GM23248 (cell line): ENCODE measurements around the gene PIBF1. TPM values are rescaled to one million over a fixed set of nuclear protein-coding genes. Genes with fewer than 3 reads are reported as not detected.
"Not testable (repeated sequence)": the region's sequence is repeated elsewhere in the genome, so short reads cannot be mapped to it uniquely, and the experiment has no call there.

Source experiments
- DNase-seq: peaks from one replicate; pipeline ENCODE4 v3.0.0-alpha.2; 2015
- H2AFZ ChIP-seq: fragments of 200-600 bp; sonication (generic); 2 replicates; pipeline ENCODE4 v1.6.1; 2016; ENCODE audit warnings: antibody characterized with exemption
- H3F3A ChIP-seq: fragments of 200-600 bp; sonication (generic); 2 replicates; pipeline ENCODE4 v1.6.1; 2016; ENCODE audit warnings: mild to moderate bottlenecking, antibody characterized with exemption, mixed run types; ENCODE audit not compliant: insufficient read depth
- H3K27ac ChIP-seq: fragments of 200-600 bp; sonication (generic); 2 replicates; pipeline ENCODE4 v1.5.1; 2016; ENCODE audit warnings: mild to moderate bottlenecking
- H3K27me3 ChIP-seq: fragments of 200-600 bp; sonication (generic); replicated peaks from 2 replicates; pipeline ENCODE4 v1.6.1; 2016; ENCODE audit warnings: mild to moderate bottlenecking; ENCODE audit not compliant: insufficient read depth
- H3K36me3 ChIP-seq: fragments of 200-600 bp; sonication (generic); 2 replicates; pipeline ENCODE4 v1.6.1; 2016; ENCODE audit warnings: low read depth, mild to moderate bottlenecking
- H3K4me1 ChIP-seq: fragments of 200-600 bp; sonication (generic); 2 replicates; pipeline ENCODE4 v1.6.1; 2016; ENCODE audit warnings: mild to moderate bottlenecking; ENCODE audit not compliant: insufficient read depth
- H3K4me2 ChIP-seq: fragments of 200-600 bp; sonication (generic); one replicate; pipeline ENCODE4 v1.6.1; 2016; ENCODE audit warnings: mild to moderate bottlenecking; ENCODE audit not compliant: unreplicated experiment
- H3K4me3 ChIP-seq: fragments of 200-600 bp; sonication (generic); 2 replicates; pipeline ENCODE4 v1.5.1; 2016; ENCODE audit warnings: mild to moderate bottlenecking
- H3K79me2 ChIP-seq: fragments of 200-600 bp; sonication (generic); 2 replicates; pipeline ENCODE4 v1.6.1; 2016; ENCODE audit warnings: mild to moderate bottlenecking; ENCODE audit not compliant: insufficient read depth
- H3K9ac ChIP-seq: fragments of 200-600 bp; sonication (generic); 2 replicates; pipeline ENCODE4 v1.6.1; 2016; ENCODE audit warnings: mild to moderate bottlenecking
- H3K9me2 ChIP-seq: fragments of 200-600 bp; sonication (generic); 2 replicates; pipeline ENCODE4 v1.6.1; 2016; ENCODE audit warnings: mixed run types, mild to moderate bottlenecking, moderate library complexity; ENCODE audit not compliant: insufficient read depth
- H3K9me3 ChIP-seq: fragments of 200-600 bp; sonication (generic); one replicate; pipeline ENCODE4 v1.6.1; 2017; ENCODE audit warnings: low read depth
- H4K20me1 ChIP-seq: fragments of 200-600 bp; sonication (generic); 2 replicates; pipeline ENCODE4 v1.6.0; 2016; ENCODE audit not compliant: insufficient read depth
- EZH2 ChIP-seq: fragments of 200-600 bp; sonication (generic); IDR thresholded peaks from 2 replicates; pipeline ENCODE4 v1.6.1; 2018; ENCODE audit warnings: antibody characterized with exemption, mild to moderate bottlenecking; ENCODE audit not compliant: insufficient read depth, poor library complexity, severe bottlenecking
- EZH2phosphoT487 ChIP-seq: fragments of 200-600 bp; sonication (generic); IDR thresholded peaks from 2 replicates; pipeline ENCODE4 v1.6.1; 2018; ENCODE audit warnings: antibody characterized with exemption, moderate library complexity, mild to moderate bottlenecking, low read depth; ENCODE audit not compliant: insufficient read depth
- WGBS, 2 experiments: methylation state at CpG; one replicate each; pipeline ENCODE4 v1.1.6; 2015 to 2017; ENCODE audit warnings: low lambda C conversion rate in 2 of 2, low coverage in 1 of 2; ENCODE audit errors: missing lambda C conversion rate in 2 of 2; 5-methylcytosine and 5-hydroxymethylcytosine counted together
- in situ Hi-C: fragments of 300-500 bp; cut with MboI; formaldehyde crosslinking; loops from 2 replicates; pipeline ENCODE4 v1.15.0; 2020
- polyA plus RNA-seq: library from polyadenylated mRNA; unstranded; fragments of >200 nt; fragmentation: Nextera tagmentation; extraction: Ambion mirVana; gene quantifications from 2 replicates; pipeline ENCODE4 v1.2.1, GENCODE V29; 2016
- total RNA-seq: library from RNA; depleted of rRNA; stranded (reverse); fragments of >200 nt; shearing (Covaris generic); gene quantifications from 2 replicates; pipeline ENCODE4 v1.2.3, GENCODE V29; 2014

The PIBF1 gene
- total and polyA plus RNA-seq, 2 experiments from 2014 or later: 15.2 to 17.0 TPM

- H3K36me3 ChIP-seq: peaks cover 27% of the 10 kb centered on the region; the same call in 1 of the 2 replicates
- no peaks in the 10 kb centered on the region for H3K79me2 ChIP-seq
- no peaks in the 10 kb centered on the region for H3F3A ChIP-seq
- no peaks in the 10 kb centered on the region for H3K9me3 ChIP-seq
- no peak overlapping the region for H3K4me2 ChIP-seq
- in situ Hi-C loops: no loop called here
- H3K4me1 ChIP-seq: peaks cover 10% of the 10 kb centered on the region; the same call in 1 of the 2 replicates
- 37 to 43% methylated on average over 2 of the region's 2 CpGs for WGBS, 2 experiments
- no peak overlapping the region for H2AFZ ChIP-seq
- peak overlapping the region; percentile 15; the same call in 1 of the 2 replicates for H3K27ac ChIP-seq
- peak; percentile 42 for DNase-seq
- H3K9me2 ChIP-seq: no peaks in the 10 kb centered on the region
- no peak overlapping the region for H3K4me3 ChIP-seq
- TF ChIP-seq EZH2 (no peak), EZH2phosphoT487 (no peak)
- H3K9ac ChIP-seq: no peak overlapping the region
- H4K20me1 ChIP-seq: no peaks in the 10 kb centered on the region
- H3K27me3 ChIP-seq: no peaks in the 10 kb centered on the region
These were observed 138.2 kb downstream of the PIBF1 start for GRCh38 chr13:72920097-72920496.

GRCh38 chr13:72931311-72931710 lies 149.4 kb downstream of the PIBF1 start:
- Histone ChIP-seq H3K27me3 (no peaks in the 10 kb centered on the region), H3K9ac (no peak overlapping the region), H3K9me2 (no peaks in the 10 kb centered on the region), H3F3A (no peaks in the 10 kb centered on the region), H2AFZ (peak overlapping the region; percentile 41), H3K36me3 (0 out of 2 replicates have a peak, but pooled peaks cover 2% of the 10 kb centered on the region), H3K4me2 (no peak overlapping the region), H4K20me1 (no peaks in the 10 kb centered on the region), H3K27ac (no peak overlapping the region), H3K4me1 (no peaks in the 10 kb centered on the region), H3K4me3 (no peak overlapping the region), H3K9me3 (no peaks in the 10 kb centered on the region), H3K79me2 (no peaks in the 10 kb centered on the region)
- in situ Hi-C loops: no loop called here
- no peak for TF ChIP-seq EZH2phosphoT487
- no peak for TF ChIP-seq EZH2
- no peak for DNase-seq

DNA sequence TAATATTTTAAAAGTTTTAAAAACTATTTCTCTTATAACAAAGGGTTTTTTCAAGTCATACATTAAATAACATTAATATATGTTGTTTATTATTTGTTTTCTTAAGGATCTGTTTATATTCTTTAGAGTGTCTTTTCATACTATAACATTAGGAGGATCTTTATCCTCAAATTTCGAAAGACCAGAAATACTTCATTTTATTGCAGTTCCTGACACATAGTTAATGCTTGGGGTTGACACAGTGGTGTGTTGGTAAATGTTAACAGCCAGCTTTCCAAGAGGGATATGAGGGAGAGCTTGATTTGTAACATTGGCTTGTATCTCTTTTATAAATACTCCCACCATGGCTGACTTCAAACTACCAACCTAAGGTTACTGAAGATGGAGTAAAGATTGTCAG lies 150.3 kb downstream of the PIBF1 start:
- Histone ChIP-seq H3K36me3 (0 out of 2 replicates have a peak, but pooled peaks cover 2% of the 10 kb centered on the region), H3K9ac (no peak overlapping the region), H3K27ac (no peak overlapping the region), H3F3A (no peaks in the 10 kb centered on the region), H3K9me2 (no peaks in the 10 kb centered on the region), H3K9me3 (no peaks in the 10 kb centered on the region), H3K27me3 (no peaks in the 10 kb centered on the region), H3K4me2 (no peak overlapping the region), H3K79me2 (no peaks in the 10 kb centered on the region), H3K4me1 (no peaks in the 10 kb centered on the region), H2AFZ (no peak overlapping the region), H4K20me1 (no peaks in the 10 kb centered on the region), H3K4me3 (no peak overlapping the region)
- no peak for DNase-seq
- WGBS, 2 experiments: 88 to 96% methylated on average over 1 of the region's 1 CpG
- TF ChIP-seq EZH2phosphoT487: no peak
- no peak for TF ChIP-seq EZH2
- in situ Hi-C loops: no loop called here

- H3K9me2 ChIP-seq, H4K20me1 ChIP-seq, H3F3A ChIP-seq, DNase-seq, H3K4me2 ChIP-seq, H3K27ac ChIP-seq, H3K27me3 ChIP-seq, H3K36me3 ChIP-seq, H3K79me2 ChIP-seq, H3K9ac ChIP-seq, in situ Hi-C loops, H3K9me3 ChIP-seq, H3K4me3 ChIP-seq, H3K4me1 ChIP-seq, H2AFZ ChIP-seq: not testable (repeated sequence)
- 97 to 100% methylated on average over 2 of the region's 2 CpGs for WGBS, 2 experiments
These were observed 164.3 kb downstream of the PIBF1 start for GRCh38 chr13:72946267-72946666.

GRCh38 chr13:72952529-72953141 lies 170.7 kb downstream of the PIBF1 start:
- Histone ChIP-seq H3K9me2 (no peaks in the 10 kb centered on the region), H3K4me1 (no peaks in the 10 kb centered on the region), H4K20me1 (no peaks in the 10 kb centered on the region), H3K9me3 (no peaks in the 10 kb centered on the region), H3K79me2 (no peaks in the 10 kb centered on the region), H2AFZ (no peak overlapping the region), H3K27me3 (no peaks in the 10 kb centered on the region), H3F3A (no peaks in the 10 kb centered on the region), H3K36me3 (no peaks in the 10 kb centered on the region), H3K27ac (no peak overlapping the region), H3K9ac (no peak overlapping the region), H3K4me2 (no peak overlapping the region), H3K4me3 (no peak overlapping the region)
- DNase-seq: no peak
- in situ Hi-C loops: no loop called here
- WGBS, 2 experiments: 92 to 100% methylated on average over 1 of the region's 1 CpG
- TF ChIP-seq EZH2 (no peak), EZH2phosphoT487 (no peak)
